Activated CD4-positive, CD25-positive, alpha-beta regulatory T cell (primary cell): ENCODE measurements around the gene DAPK1.

Source experiments
- DNase-seq, 4 experiments: peaks; one replicate each; lab custom pipeline; 2025; lab: John Stamatoyannopoulos, UW

Gene DAPK1

GRCh38 chr9:87712801-87713277 is 215.2 kb downstream of the DAPK1 start:
- DNase-seq = no peak

DNA sequence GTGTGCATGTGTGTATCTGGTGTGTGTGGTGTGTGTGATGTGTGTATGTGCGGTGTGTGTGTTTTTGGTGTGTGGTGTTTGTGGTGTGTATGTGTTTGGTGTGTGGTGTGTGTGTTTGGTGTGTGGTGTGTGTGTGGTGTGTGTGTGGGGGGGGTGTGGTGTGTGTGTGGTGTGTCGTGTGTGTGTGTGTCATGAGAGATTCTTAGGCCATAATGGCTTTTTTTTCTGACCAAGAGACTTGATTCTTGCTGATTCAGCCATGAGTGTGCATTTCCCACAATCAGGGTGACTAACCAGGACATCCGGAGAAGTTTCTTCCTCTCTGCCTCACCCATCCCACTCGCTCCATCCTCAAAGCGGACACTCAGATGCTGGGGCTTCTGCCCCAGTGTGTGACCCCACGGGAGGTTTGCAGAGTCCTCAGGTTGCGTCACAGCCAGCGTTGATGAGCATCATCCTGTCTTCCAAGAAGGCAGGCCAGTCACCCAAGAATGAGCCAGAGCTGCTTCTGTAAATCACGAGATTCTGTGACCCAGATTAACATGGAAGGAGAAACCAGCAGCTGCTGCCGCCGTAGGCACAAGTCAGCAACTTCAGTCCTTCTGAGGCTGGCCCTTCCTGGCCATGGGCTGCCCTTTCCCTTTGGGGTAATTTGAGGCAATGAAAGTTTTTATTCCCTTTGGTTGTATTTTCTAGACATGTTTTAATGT is 215.8 kb downstream of the DAPK1 start:
- DNase-seq = peak in 3 of 4 experiments; percentile 7 to 31 (median 27)

DNA sequence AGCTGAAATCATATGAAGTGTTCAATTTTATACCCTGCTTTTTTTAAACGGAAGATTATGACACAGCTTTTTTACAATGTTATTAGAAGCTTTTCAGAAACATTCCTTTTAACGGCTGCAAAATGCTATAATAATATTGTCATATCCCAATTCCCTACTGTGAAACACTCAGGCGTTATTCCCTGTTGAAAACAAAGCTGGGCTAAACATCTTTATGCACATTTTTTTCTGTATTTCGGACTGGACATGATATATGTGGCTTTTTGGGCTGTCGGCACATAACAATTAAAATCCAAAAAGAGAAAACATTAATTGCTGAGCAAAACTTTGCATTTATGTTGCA is 216.3 kb downstream of the DAPK1 start:
- no peak for DNase-seq

- no peak for DNase-seq
These were observed 217.2 kb downstream of the DAPK1 start for GRCh38 chr9:87714819-87715218.

GRCh38 chr9:87716141-87716540 is 218.5 kb downstream of the DAPK1 start:
- DNase-seq = no peak

GRCh38 chr9:87717456-87717855 is 219.8 kb downstream of the DAPK1 start:
- no peak for DNase-seq

GRCh38 chr9:87718231-87718630 is 220.6 kb downstream of the DAPK1 start:
- no peak for DNase-seq

- no peak for DNase-seq
These were observed 221.4 kb downstream of the DAPK1 start for GRCh38 chr9:87718852-87719612.

DNA sequence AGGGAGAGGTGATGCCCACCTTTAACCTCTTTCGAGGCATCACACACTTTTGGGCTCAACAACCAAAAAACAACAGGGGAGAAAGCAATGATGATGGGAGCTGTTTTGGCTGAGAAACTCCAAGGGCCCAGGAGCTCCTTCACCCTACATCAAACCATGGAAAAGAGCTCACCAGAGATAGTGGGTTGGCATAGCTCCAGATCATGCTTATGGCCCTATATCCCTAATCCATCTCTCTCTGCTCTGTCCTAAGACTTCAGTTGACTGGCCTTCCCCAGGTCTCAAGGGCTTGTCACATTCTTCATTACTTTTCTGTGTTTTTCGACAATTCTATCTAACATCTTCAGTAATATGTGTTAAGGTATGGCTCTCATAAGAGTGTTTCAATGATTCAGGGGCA is 222.5 kb downstream of the DAPK1 start:
- no peak for DNase-seq

GRCh38 chr9:87722393-87723088 is 224.9 kb downstream of the DAPK1 start:
- no peak for DNase-seq

- no peak for DNase-seq
These were observed 227.8 kb downstream of the DAPK1 start for GRCh38 chr9:87725356-87725899.

GRCh38 chr9:87725900-87726709 is 228.4 kb downstream of the DAPK1 start, which contains the start of gene CTSL:
Gene CTSL, plus strand, starts transcription at chr9:87726119. Its CDS starts 1,485 bp downstream, at chr9:87727604.
- DNase-seq = peak in 1 of 4 experiments; percentile 38

GRCh38 chr9:87729246-87729645 is 231.6 kb downstream of the DAPK1 start:
- no peak for DNase-seq

- no peak for DNase-seq
These were observed 233.7 kb downstream of the DAPK1 start for GRCh38 chr9:87731321-87731720.

DNA sequence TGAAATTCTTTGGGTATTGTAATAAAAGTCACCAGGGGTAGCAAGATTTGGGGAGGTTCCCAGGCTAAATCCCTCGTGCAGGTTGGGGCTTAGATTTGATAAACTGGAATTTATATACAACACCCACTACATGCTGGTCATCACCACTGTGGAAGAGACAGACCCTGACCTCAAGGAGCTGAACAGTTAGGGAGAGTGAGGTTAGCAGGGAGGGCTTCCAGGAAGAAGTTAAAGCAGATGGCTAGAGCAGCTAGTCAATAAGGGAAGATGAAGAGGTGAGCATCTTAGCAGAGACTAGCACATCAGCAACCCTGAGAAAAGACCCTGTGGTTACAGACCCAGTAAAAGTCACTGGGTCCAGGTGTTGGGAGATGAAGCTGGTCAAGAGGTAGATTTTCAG is 234.7 kb downstream of the DAPK1 start:
- no peak for DNase-seq

GRCh38 chr9:87732756-87733155 is 235.1 kb downstream of the DAPK1 start:
- no peak for DNase-seq

DNA sequence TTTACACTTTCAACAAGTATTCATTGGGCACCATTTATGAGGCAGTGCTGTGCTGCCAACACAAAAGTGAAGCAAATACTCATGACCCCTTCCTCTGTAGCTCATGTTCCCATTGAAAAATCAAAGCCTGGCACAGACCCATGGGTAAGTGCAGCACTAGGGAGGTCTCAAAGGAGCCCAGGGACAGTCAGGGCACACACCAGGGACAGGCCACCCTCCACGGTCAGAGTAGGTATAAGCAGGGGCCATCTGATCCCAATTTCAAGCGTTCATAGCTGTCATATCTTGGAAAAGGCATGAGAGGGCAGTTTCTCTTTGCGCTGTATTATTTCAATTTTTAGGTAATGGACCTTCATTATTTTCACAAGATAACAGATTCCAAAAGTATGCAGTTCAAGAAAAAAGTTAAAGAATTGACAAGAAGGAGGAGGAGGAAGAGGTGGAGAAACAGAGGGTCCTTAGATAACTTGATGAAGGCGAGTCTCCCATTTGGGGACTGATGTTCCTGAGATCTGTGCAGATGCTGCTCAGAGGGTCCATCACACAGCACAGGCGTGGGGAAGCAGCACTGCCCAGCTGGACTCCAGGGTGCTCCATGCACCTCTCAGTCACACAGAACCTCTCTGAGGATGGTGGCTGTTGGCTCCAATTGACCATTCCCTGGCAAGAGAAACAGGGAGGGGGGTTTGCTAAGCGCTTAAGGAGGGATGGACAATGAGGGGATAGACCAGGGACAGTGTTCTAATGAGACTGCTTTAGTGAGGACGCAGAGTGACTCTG is 235.8 kb downstream of the DAPK1 start:
- DNase-seq = no peak

DNA sequence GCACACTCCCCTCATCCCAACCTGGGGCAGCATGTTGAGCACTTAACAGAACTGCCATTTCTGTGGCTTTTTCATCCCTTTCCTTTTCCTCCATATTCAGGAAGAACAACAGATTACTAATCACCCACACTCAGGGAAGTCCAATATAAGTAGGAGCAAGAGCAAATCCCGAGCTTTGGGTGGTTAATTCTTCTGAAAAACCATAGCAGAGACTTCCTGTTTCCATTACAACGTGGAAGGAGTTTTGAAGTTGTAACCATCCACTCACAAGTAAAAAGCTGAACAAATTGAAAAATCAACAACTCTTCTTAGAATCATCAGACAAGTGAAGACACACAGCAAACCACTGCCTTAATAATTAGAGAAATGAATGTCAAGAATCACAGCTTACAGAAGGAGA is 236.4 kb downstream of the DAPK1 start:
- no peak for DNase-seq

DNA sequence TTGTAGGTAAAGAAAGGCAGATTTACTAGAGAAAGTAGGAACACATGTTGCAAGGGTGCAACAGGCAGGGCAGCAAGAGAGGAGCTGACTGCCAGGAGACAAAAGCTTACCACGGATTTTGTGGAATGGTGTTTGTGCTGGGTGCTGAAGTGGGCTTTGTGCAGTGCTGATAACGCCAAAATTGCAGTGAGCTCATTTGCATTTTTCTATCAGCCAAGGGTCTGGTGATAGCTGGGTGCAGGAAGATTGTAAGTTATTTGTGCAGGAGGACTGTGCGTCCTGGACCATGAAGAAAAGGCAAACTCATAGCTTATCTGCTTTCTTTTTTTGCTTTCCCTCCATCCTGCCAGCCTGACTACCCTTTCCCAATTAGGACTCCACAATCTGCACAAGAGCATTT is 241.9 kb downstream of the DAPK1 start:
- DNase-seq = no peak

GRCh38 chr9:87740209-87740608 is 242.5 kb downstream of the DAPK1 start:
- DNase-seq = no peak

- DNase-seq = no peak
These were observed 243.7 kb downstream of the DAPK1 start for GRCh38 chr9:87741326-87741725.
